Stimulated activated CD8-positive, alpha-beta memory T cell treated with anti-CD3 and anti-CD28 coated beads, Interleukin-15, amount 100 ng/mL, for 1 hour (primary cell): Measurements from ENCODE around the gene RAPGEF2.
"Not testable (repeated sequence)": the region's sequence is repeated elsewhere in the genome, so short reads cannot be mapped to it uniquely, and the experiment has no call there.

Experiments
- DNase-seq: peaks from one replicate; pipeline ENCODE4 v3.0.0-alpha.2; 2020; ENCODE audit warnings: low read depth

Gene RAPGEF2

DNA sequence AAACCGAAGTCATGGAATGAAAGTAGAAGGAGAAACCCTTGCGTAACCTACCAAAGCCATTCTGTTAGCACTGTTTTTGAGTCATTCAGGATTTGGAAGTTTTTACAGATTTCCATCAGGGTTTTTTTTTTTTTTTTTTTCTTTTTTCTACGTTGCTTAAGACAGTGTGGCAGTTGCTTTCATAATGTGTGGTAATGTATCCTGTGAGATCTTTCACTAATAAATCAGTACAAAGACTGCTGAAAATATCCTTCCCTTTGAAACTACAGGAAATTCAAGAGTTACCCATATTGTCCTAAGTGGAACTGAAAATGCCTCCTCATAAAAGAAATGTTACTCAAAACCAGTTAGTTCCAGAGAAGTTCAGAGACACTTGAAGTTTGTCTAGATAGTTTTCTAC lies 137.8 kb downstream of the RAPGEF2 start:
- DNase-seq, result no peak

DNA sequence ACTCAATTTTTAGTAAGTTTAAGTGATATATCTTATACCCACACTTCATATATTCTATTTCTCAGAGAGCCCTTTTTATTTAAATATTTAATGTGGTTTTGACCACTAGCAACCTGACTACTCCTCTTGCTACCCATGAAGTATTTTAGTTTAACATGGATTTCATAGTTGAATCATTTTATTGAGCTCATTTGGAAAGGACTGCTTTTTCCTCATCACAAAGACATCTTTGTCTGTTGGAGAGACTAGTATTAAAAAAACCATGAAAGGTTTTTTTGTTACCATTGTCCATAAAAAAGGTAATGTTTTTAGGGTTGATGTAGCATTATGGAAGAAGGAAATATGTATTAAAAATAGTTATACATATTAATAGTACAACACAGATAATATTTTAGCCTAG lies 139.5 kb downstream of the RAPGEF2 start:
- DNase-seq, result no peak

DNA sequence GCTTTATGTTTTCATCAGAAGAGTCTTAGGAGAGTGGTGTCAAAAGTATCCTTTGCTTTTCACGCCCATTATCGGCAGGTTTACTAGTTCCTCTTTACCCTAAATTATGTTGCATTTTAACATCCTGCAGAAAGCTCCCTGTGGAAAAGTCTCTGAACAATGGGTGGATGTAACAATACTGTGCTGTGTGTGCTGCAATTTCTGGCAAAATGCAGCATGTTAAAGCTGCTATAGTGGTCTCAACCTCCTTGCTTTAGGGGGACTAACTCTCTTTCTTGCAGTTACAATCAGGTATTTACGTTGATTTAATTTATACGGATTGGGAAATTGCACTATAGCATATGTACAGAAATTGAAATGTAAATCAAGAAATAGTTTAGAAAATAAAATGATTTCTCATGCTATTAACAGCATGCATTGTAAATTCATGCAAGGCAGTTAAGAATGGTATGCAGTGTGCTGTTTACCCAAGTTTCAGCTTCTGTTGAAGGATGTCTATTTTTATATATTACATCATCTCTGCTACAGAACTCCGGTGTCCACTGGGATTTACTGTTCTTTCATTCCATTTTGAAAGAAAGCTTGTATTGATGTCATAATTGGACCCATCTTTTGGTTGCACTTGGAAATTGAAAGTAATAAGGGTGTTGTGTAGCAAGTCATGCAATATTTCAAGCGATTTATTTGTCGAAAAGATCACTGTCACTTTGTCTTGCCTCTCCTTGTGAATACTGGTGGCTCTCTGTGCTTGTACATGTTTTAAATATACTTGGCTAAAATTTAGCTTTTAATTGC lies 145.7 kb downstream of the RAPGEF2 start:
- DNase-seq, result no peak

DNA sequence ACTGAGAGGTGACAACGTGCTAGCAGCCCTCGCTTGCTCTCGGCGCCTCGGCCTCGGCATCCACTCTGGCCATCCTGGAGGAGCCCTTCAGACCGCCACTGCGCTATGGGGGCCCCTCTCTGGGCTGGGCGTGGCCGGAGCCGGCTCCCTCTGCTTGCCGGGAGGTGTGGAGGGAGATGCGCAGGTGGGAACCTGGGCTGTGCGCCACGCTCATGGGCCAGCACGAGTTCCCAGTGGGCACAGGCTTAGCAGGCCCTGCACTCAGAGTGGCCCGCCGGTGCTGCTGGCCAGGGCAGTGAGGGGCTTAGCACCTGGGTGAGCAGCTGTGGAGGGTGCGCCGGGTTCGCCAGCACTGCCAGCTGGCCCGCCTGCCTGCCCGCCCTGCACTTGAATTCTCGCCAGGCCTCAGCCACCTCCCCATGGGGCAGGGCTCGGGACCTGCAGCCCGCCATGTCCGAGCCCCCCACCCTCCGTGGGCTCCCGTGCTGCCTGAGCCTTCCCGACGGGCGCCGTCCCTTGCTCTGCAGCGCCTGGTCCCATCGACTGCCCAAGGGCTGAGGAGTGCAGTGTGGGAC lies 148.0 kb downstream of the RAPGEF2 start:
- DNase-seq, result no peak

DNA sequence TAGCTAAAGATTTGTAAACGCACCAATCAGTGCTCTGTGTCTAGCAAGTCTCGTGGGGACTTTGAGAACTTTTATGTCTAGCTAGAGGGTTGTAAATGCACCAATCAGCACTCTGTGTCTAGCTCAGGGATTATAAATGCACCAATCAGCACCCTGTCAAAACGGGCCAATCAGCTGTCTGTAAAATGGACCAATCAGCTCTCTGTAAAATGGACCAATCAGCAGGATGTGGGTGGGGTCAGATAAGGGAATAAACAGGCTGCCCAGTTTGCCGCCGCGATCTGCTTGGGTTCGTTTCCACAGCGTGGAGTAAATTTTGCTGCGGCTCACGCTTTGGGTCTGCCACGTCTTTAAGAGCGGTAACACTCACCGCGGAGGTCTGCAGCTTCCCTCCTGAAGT lies 148.7 kb downstream of the RAPGEF2 start:
- DNase-seq, result not testable (repeated sequence)

DNA sequence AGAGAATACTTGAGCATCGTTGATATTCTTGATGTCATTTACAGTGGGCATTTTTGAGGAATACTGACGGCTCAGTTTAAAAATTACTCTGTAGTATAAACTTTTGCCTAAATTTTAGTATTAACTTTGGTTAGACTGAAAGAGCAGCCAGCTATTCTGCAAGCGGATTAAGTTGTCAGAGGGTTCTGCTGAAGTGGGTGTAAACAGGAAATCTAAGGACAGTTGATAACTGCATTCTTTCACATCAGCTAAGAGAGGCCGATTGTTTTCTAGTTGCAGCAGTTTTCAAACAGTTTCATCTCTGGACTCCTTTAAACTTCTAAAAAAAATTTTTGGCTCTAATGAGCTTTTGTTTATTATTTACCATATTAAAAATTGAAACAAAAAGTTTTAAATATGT lies 149.6 kb downstream of the RAPGEF2 start:
- no peak for DNase-seq

DNA sequence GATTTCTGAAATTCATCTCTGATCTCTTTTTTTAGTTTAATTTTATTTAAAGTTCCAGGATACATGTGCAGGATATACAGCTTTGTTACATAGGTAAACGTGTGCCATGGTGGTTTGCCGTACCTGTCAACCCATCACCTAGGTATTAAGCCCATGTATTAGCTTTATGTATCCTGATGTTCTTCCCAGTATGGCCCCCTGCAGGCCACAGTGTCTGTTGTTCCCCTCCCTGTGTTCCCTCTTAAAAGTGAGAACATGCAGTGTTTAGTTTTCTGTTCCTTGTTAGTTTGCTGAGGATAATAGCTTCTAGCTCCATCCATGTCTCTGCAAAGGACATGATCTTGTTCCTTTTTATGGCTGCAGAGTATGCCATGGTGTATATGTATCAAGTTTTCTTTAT lies 153.2 kb downstream of the RAPGEF2 start:
- DNase-seq, result no peak

DNA sequence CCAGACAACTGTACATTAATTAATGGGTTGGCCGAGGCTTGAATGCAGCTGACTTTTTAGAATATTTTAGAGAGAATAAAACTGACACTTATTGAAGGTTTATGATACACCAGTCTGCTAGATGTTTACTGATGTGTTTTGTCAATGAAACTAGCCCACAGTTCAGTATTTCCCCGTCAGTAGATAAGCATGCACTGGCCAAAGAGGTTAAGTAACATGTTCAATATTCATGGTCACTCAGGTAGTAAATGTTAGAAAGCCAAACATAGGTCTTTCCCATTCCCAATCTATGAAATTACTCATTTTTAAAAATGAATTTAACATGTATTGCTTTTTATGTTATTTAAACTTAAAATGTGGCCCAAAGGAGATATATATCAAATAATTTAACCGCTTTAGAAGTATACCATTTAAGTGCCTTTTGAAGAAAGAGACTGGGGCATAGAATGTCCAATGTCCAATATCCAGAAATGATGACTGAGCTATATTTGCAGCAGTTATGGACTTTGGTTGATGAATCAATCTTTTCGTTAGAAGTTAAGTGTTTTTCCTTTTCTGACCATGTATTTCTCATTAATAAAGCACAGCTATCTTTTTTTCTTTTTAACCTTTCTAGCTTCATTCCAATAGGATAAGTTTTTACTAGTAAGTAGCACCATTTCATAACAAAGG lies 156.1 kb downstream of the RAPGEF2 start:
- no peak for DNase-seq

DNA sequence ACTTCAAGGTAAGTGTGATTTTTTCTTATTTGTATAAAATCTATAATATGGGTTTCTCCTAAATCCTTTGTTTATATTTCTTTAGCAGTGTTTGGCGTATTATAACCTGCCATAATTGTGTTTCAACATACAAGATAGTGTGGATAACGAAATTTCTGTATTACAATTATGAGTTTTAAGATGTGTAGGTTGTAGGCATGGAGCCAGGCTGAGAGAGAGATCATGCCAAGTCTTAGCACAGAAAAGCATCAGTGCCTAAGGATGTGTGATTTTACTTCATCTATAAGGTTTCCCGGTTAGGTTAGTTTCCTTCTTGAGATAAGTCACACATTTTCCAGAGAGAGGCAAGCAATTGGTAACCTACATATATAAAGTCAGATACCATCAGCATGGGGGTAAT lies 161.2 kb downstream of the RAPGEF2 start:
- DNase-seq, result no peak

DNA sequence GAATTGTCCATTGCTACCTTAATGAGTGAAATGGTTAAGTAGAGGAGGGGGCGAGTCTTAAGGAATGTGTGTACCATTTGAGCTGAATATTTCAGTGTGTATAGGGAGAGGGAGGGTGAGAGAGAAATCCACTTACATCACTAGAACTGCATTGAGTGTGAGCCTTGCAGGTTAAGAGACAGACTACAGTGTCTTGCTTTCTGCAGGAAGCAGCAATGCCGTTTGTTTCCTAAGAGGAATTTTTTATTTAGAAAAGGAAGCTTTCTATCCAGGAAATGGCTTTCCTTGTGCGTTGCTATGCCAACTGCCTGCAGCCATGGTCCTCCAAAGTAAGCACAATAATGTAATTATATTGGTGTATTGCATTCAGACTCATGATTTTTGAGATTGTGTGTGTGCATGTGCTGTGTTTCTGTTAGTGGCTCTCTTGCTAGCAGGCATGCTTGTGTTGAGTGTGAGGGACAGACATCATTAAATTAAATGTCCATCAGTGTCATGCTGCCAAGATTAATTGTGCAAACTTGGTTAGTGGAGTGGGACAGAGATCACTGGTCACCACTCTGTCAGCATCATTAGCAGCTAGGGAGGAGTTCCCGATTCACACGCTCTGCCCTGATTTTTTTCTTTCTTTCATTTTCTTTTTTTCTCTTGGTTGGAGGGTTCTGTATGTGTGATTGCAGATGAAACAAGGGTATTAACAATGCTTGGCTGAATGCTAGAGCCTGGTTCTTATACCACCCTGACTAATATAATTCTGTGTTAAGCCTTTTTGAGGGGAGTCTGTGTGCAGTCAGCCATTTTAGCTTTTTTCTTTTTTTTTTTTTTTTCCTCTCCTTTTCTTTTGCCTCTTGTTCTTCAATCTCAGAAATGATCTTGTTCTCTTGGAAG lies 164.3 kb downstream of the RAPGEF2 start:
- DNase-seq, result no peak

DNA sequence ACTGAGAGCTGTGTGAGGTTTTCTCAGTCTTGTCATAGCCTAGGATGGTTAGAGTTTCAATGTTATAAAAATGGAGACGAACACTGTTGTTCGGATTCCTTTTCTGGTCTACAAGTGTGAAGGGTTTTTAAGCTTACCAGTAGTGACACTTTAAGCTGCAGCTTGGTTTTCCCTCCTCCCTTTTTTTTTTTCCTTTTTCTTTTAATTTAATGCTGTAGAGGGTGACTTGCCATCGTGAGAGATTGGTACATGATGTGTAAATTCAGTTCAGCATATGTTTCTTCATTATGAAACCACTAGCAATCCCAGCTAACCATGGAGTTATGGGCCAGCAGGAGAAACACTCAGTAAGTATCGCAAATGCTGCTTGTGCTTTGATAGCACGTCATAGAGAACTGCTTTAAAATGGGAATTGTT lies 165.0 kb downstream of the RAPGEF2 start:
- no peak for DNase-seq

DNA sequence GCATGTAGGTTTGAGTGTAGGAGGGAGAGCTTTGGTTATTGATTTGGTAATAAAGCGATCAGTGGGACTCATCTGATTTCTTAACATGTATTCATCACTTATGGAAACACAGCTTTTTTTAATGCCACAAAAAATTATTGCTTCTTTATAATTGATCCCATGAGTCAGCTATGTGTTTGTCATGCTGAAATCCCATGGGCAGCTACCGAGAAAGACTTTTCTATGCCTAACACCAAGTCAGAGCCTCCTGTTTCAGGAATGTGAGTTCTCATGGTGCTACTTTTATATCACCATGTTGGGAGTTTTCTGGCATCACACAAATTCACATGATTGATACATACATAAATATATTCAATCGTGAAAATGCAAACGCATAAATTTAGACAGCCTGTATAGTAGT lies 165.7 kb downstream of the RAPGEF2 start:
- DNase-seq, result no peak

DNA sequence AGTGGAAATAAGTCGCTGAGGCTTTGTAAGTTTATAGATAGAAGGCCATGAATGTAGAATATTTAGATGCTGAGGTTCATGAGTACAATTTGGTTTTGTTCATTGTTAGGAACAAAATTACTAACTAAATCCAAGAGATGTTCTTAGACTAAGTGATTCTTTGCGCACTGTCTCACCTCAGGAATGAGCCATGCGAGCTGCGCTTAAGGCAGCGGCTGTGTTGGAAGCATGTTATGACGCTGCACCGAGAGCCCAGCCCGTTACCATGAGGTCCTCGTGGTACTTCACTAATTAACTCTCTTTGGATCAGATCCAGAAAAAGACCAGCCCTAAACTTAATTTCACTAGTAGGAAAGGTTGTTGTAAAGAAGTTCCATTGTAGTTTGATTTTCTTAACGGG lies 166.2 kb downstream of the RAPGEF2 start:
- DNase-seq, result no peak

DNA sequence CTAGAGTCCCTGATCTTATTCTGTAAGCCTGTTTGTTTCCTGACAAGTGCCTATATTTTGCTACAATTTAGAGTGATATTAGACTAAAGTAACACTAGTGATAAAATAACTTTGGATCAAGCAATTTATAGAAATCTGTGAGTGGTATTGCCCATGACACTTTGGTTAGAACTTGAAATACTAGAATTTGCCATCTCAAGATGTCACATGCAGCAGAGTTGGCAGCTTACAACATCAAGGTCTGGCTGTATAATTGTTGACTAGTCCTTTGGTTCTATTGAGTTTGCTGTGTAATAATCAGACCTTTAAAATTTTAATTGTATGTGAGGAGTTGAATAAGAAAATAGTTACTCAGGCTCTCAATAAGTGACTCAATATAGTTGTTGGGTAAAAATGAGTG lies 167.1 kb downstream of the RAPGEF2 start:
- no peak for DNase-seq

DNA sequence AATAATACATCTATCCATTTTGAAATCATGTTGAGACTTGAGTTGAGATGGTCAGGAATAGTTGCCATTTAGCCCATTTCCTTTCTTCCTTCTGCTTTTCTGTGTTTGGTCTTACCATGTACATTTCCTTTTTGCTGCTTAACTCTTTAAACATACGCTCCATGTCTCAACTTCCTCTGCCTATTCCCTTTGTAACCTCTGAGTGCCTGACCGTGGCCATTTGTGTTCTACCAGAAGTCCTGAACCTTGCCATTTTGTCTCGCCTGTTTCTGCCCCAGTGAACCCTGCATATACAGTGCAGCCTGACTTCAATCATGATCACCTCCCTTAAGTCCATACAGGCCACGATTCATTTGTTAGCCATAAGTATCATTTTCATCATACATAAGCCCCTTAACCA lies 169.0 kb downstream of the RAPGEF2 start:
- DNase-seq, result no peak

DNA sequence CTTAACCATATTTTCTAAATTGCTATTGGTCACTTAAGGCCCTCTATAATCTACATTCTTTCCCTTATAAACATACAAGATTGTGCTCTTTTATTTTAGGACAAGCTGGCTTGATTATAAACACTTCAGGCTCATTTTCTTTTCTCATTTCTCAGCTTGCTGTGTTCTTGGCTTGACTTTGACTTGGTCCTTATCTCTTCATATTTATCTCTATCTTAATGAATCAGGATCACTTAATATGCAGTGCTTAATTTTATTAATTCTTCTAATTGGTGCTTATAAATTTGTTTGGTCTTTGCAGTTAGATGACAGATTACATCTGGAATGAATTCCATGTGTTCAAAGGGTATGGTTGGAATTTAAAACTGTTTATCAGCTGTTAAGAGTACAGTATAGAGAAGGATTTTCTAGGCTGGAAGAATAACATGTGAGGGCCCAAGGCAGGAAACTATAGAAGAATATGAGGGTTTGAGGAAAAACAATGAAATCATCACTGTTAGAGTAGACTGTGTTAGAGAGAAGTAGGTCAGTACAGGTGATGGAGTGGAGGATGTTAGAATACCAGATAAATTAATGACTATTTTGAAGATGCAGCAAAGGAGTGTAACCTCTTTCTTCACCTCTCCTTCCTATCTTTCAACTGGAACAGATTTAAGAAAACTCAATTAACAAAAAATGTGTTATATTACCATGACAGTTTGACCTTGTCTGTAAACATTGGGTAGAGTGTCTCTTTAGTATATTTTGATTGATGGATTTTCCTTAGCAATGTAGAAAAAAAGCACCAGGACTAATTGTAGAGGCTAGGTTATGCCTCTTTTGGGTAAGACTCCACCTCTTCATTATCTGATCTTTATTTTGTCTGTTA lies 169.6 kb downstream of the RAPGEF2 start:
- no peak for DNase-seq

DNA sequence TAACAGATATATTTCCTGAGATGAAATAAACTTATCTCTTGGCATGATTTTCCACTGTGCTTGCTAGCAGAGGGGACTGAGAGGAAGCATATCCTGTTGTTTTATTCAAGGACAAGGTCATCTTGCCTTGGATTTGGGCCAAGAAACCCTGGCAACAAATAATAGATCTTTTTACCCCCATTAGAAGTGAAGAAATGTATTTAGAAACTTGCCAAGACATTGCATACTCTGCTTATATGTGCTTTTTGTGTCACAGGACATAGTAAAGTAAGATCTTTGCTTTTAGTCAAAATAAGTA lies 170.2 kb downstream of the RAPGEF2 start:
- no peak for DNase-seq

DNA sequence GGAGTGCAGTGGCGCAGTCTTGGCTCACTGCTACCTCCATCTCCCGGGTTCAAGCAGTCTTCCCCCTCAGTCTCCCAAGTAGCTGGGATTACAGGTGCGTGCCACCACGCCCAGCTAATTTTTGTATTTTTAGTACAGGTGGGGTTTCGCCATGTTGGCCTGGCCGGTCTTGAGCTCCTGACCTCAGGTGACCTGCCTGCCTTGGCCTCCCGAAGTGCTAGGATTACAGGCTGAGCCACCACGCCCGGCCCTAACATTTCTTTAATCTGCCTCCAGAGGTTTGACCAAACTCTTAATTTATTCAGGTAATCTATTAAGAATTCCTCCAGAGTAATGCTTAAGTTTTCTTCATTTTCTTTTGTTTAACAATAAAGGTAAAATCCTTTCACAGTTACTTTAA lies 171.0 kb downstream of the RAPGEF2 start:
- DNase-seq, result no peak

DNA sequence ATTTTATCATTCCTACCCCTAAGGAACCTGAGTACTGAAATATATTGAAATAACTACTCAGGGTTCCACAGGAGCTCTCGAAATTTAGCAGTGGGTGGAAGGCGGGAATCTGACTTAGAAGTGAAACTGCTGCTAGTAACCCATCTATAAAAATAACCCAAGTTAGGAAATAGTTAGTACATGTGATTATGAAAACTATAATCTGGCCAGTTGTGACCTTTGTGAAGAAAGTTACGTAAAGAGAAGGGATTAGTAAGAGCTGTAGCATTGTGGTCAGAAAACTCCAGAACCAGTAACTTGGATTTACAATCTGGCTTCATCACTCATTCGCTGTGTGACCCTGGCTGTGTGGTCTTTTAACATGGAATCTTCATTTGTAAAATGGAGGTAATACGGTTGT lies 175.5 kb downstream of the RAPGEF2 start:
- no peak for DNase-seq

DNA sequence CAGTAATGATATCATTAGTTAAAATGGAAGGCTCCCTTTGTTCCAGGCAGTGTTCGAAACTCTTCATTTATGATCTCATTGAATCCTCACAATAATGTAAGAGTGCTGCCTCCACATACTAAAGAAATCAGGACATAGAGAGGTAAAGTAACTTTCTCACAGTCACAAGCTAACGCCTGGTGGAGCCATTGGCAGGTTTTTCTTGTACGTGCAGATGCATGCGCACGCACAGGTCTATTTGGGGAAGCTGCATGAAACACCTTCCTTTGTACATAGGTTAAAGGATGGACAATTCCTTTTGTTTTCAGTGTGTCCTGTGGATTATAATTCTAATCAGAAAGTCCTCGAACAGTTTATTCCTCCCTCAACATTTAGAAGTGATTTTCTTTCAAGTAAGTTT lies 176.2 kb downstream of the RAPGEF2 start:
- DNase-seq, result no peak

DNA sequence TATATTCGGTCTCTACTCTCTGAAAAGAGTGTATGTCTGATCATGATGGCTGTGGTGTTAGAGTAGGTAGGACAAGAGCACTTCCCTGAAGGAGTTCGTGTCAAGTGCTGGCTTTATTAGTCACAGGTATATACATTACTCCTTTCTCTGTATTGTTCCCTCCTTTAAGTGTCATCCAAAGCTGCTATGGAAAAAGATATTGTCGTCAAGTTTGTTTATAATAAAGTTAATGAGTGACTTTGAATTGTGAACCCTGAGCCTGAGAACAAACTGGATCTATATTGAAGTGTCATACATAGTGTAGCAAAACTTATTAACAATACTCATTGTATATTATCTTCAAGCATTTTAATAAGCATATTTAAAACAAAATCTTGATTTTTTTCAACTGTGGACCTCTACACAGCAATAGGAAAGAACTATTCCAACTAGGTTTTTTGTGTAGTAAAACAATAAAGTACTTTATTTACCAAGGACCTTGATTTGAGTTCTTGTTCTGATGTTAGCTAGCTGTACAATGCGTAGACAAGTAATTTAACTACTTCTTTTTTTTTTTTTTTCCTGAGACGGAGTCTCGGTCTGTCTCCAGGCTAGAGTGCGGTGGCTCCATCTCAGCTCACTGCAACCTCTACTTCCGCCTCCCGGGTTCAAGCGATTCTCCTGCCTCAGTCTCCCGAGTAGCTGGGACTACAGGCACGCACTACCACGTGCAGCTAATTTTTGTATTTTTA lies 177.7 kb downstream of the RAPGEF2 start:
- no peak for DNase-seq
